H1 (cell line): ENCODE results near the gene CUEDC1. TPM values are rescaled to one million over a fixed set of nuclear protein-coding genes. Genes with fewer than 3 reads are reported as not detected.
A peak's percentile ranks its signal among the peaks of the same experiment; 100 is the strongest.

Experiments used
- CTCF ChIA-PET: fragments of 300-600 bp; sonication (Branson Sonifier 250); formaldehyde crosslinking; loops from one replicate; lab custom pipeline; 2021; ENCODE audit not compliant: partially characterized antibody; lab: Charles Lee
- POLR2A ChIA-PET: fragments of 300-600 bp; sonication (Branson Sonifier 250); formaldehyde crosslinking; loops from one replicate; lab custom pipeline; 2021; ENCODE audit warnings: inconsistent platforms; ENCODE audit not compliant: partially characterized antibody; lab: Charles Lee
- DNase-seq, 2 experiments: peaks; one replicate each; pipeline versions ENCODE4 v3.0.0 to v3.0.0-alpha.2; 2010 to 2022; ENCODE audit warnings: low spot score in 2 of 2, low read depth in 1 of 2, mixed read lengths in 1 of 2
- FAIRE-seq: peaks from 2 replicates; lab custom pipeline; 2011; peaks lifted over from hg19 to GRCh38; lab: Jason Lieb, UNC
- H2AFZ ChIP-seq: 2 replicates; pipeline ENCODE4 v1.8.1; 2012; ENCODE audit warnings: low read length, inconsistent platforms
- H2AK5ac ChIP-seq: 2 replicates; pipeline ENCODE4 v1.6.1; 2013; ENCODE audit warnings: low read depth, low read length
- H2BK120ac ChIP-seq: replicated peaks from 2 replicates; pipeline ENCODE3; 2013; ENCODE audit warnings: low read depth, low read length, inconsistent platforms
- H2BK12ac ChIP-seq: 2 replicates; pipeline ENCODE4 v1.6.1; 2013; ENCODE audit warnings: low read depth, low read length
- H2BK15ac ChIP-seq: 2 replicates; pipeline ENCODE4 v1.6.1; 2013; ENCODE audit warnings: low read length
- H2BK20ac ChIP-seq: 2 replicates; pipeline ENCODE4 v1.6.1; 2013; ENCODE audit warnings: low read length
- H2BK5ac ChIP-seq: 2 replicates; pipeline ENCODE4 v1.6.1; 2013; ENCODE audit warnings: low read depth, low read length
- H3K14ac ChIP-seq: 2 replicates; pipeline ENCODE4 v1.6.1; 2013; ENCODE audit warnings: inconsistent platforms; ENCODE audit not compliant: insufficient read length
- H3K18ac ChIP-seq: 2 replicates; pipeline ENCODE4 v1.6.1; 2013; ENCODE audit warnings: low read length; ENCODE audit errors: extremely low read depth
- H3K23ac ChIP-seq: 2 replicates; pipeline ENCODE4 v1.6.1; 2013; ENCODE audit warnings: inconsistent platforms; ENCODE audit not compliant: insufficient read length
- H3K23me2 ChIP-seq: 2 replicates; pipeline ENCODE4 v1.6.1; 2013; ENCODE audit warnings: low read depth, low read length
- H3K27ac ChIP-seq: 2 replicates; pipeline ENCODE4 v1.6.1; 2011; ENCODE audit warnings: low read depth, low read length, inconsistent platforms
- H3K27me3 ChIP-seq, 4 experiments: replicated peaks in 1 of 4; 1 replicate in 1 of 4; 2 replicates in 3 of 4; pipeline versions ENCODE4 v1.6.1 to v1.8.1; 2011 to 2013; ENCODE audit warnings: low read length in 3 of 4, mild to moderate bottlenecking in 3 of 4, inconsistent platforms in 2 of 4, mixed read lengths in 2 of 4, moderate library complexity in 1 of 4; ENCODE audit not compliant: control insufficient read depth in 3 of 4, insufficient read depth in 3 of 4; ENCODE audit errors: extremely low read depth in 1 of 4
- H3K36me3 ChIP-seq, 4 experiments: 2 replicates each; pipeline versions ENCODE4 v1.6.1 to v1.8.1; 2011 to 2013; ENCODE audit warnings: mild to moderate bottlenecking in 4 of 4, low read length in 3 of 4, moderate library complexity in 2 of 4, control low read depth in 1 of 4, inconsistent platforms in 1 of 4; ENCODE audit not compliant: insufficient read depth in 4 of 4, control insufficient read depth in 2 of 4
- H3K4ac ChIP-seq: replicated peaks from 2 replicates; pipeline ENCODE3; 2013; ENCODE audit warnings: low read length, low read depth, mixed read lengths, inconsistent platforms; ENCODE audit not compliant: insufficient read length
- H3K4me1 ChIP-seq, 4 experiments: replicated peaks in 1 of 4; 1 replicate in 1 of 4; 2 replicates in 3 of 4; pipeline versions ENCODE4 v1.6.1 to v1.8.1; 2011 to 2013; ENCODE audit warnings: low read length in 3 of 4, inconsistent platforms in 2 of 4, mixed read lengths in 1 of 4; ENCODE audit not compliant: insufficient read depth in 4 of 4, control insufficient read depth in 3 of 4
- H3K4me2 ChIP-seq, 2 experiments: 2 replicates each; pipeline versions ENCODE4 v1.6.1 to v1.8.1; 2011 to 2013; ENCODE audit warnings: low read depth in 2 of 2, low read length in 2 of 2, control low read depth in 1 of 2, inconsistent platforms in 1 of 2, mild to moderate bottlenecking in 1 of 2; ENCODE audit not compliant: insufficient read depth in 1 of 2
- H3K4me3 ChIP-seq, 4 experiments: fragments of 200-600, 300-600 bp in 1 of 4; sonication (generic), shearing (Covaris generic), sonication (Bioruptor Twin) in 1 of 4; 2 replicates each; pipeline versions ENCODE4 v1.5.1 to v1.8.1; 2011 to 2016; ENCODE audit warnings: low read length in 4 of 4, low read depth in 3 of 4, control low read depth in 2 of 4, inconsistent platforms in 2 of 4, mild to moderate bottlenecking in 2 of 4, mixed read lengths in 1 of 4, moderate library complexity in 1 of 4; ENCODE audit not compliant: insufficient read depth in 2 of 4; ENCODE audit errors: extremely low read depth in 1 of 4
- H3K56ac ChIP-seq: replicated peaks from 2 replicates; pipeline ENCODE3; 2013; ENCODE audit warnings: low read depth, mild to moderate bottlenecking, mixed read lengths, low read length, inconsistent platforms; ENCODE audit not compliant: insufficient read length
- H3K79me1 ChIP-seq: 2 replicates; pipeline ENCODE4 v1.6.1; 2013; ENCODE audit warnings: low read depth, low read length, control low read depth
- H3K79me2 ChIP-seq, 2 experiments: 2 replicates each; pipeline versions ENCODE4 v1.6.1 to v1.8.1; 2012 to 2013; ENCODE audit warnings: low read length in 2 of 2, mild to moderate bottlenecking in 2 of 2, inconsistent platforms in 1 of 2; ENCODE audit not compliant: insufficient read depth in 2 of 2, control insufficient read depth in 1 of 2
- H3K9ac ChIP-seq, 4 experiments: replicated peaks in 1 of 4; 1 replicate in 1 of 4; 2 replicates in 3 of 4; pipeline versions ENCODE4 v1.6.1 to v1.8.1; 2011 to 2013; ENCODE audit warnings: low read depth in 3 of 4, low read length in 3 of 4, control low read depth in 2 of 4, mild to moderate bottlenecking in 2 of 4, moderate library complexity in 2 of 4, inconsistent platforms in 1 of 4; ENCODE audit errors: extremely low read depth in 1 of 4
- H3K9me3 ChIP-seq, 2 experiments: 2 replicates each; pipeline versions ENCODE4 v1.6.1 to v1.8.1; 2012 to 2013; ENCODE audit warnings: mild to moderate bottlenecking in 2 of 2, moderate library complexity in 2 of 2, control low read depth in 1 of 2, inconsistent platforms in 1 of 2, low read depth in 1 of 2, low read length in 1 of 2, mixed read lengths in 1 of 2; ENCODE audit not compliant: insufficient read depth in 2 of 2
- H4K20me1 ChIP-seq, 2 experiments: replicated peaks in 1 of 2; 2 replicates each; pipeline versions ENCODE3 to v1.8.1; 2011 to 2013; ENCODE audit warnings: inconsistent platforms in 2 of 2, low read length in 2 of 2, mild to moderate bottlenecking in 1 of 2; ENCODE audit not compliant: insufficient read depth in 2 of 2, control insufficient read depth in 1 of 2
- H4K5ac ChIP-seq: 2 replicates; pipeline ENCODE4 v1.6.1; 2013; ENCODE audit warnings: low read length, low read depth, mixed read lengths, inconsistent platforms; ENCODE audit not compliant: insufficient read length
- H4K8ac ChIP-seq: 2 replicates; pipeline ENCODE4 v1.8.0; 2013; ENCODE audit warnings: mild to moderate bottlenecking, moderate library complexity, low read length, inconsistent platforms; ENCODE audit not compliant: insufficient read depth; ENCODE audit errors: extremely low read depth
- H4K91ac ChIP-seq: replicated peaks from 2 replicates; pipeline ENCODE3; 2013; ENCODE audit warnings: low read length, mixed read lengths, inconsistent platforms; ENCODE audit not compliant: insufficient read length
- BACH1 ChIP-seq: IDR thresholded peaks from 2 replicates; pipeline ENCODE4 v1.6.1; 2012; ENCODE audit warnings: low read length, improper control_type of control experiment
- KDM1A ChIP-seq: fragments of 200-600, 300-600 bp; sonication (generic); IDR thresholded peaks from 2 replicates; pipeline ENCODE4 v1.7.1; 2016; ENCODE audit warnings: mild to moderate bottlenecking, low read length, borderline replicate concordance
- POLR2A ChIP-seq, 2 experiments: IDR thresholded peaks; 1 replicate in 1 of 2; 2 replicates in 1 of 2; pipeline ENCODE4 v1.6.1; 2011; ENCODE audit warnings: low read depth in 2 of 2, low read length in 2 of 2, mild to moderate bottlenecking in 2 of 2; ENCODE audit errors: control extremely low read depth in 1 of 2
- SP1 ChIP-seq: IDR thresholded peaks from 2 replicates; pipeline ENCODE4 v1.6.1; 2011; ENCODE audit warnings: low read depth, low read length
- TCF12 ChIP-seq: IDR thresholded peaks from 2 replicates; pipeline ENCODE4 v1.6.1; 2011; ENCODE audit warnings: low read depth, mild to moderate bottlenecking, low read length
- WGBS, 2 experiments: shearing (Covaris generic) in 1 of 2; methylation state at CpG; one replicate each; pipeline versions ENCODE4 v1.1.6 to v1.1.7; 2013 to 2015; ENCODE audit warnings: low lambda C conversion rate in 2 of 2, mixed read lengths in 2 of 2, inconsistent platforms in 1 of 2, low coverage in 1 of 2, missing lambda C conversion rate in 1 of 2; ENCODE audit not compliant: insufficient replicate concordance in 2 of 2, insufficient coverage in 1 of 2, insufficient read length in 1 of 2; ENCODE audit errors: extremely low coverage in 1 of 2, missing lambda C conversion rate in 1 of 2; 5-methylcytosine and 5-hydroxymethylcytosine counted together
- polyA plus RNA-seq, 7 experiments: library from polyadenylated mRNA; depleted of rRNA in 3 of 7; stranded (reverse) in 5 of 7; unstranded in 2 of 7; fragments of >200 nt in 5 of 7; fragments of 200-250 nt in 2 of 7; gene quantifications; 1 replicate in 5 of 7; 2 replicates in 1 of 7; 4 replicates in 1 of 7; pipeline versions ENCODE4 v1.2.1 to v1.2.3, GENCODE V29; 2011 to 2013; ENCODE audit warnings: missing spikeins in 2 of 7, mixed read lengths in 2 of 7
- total RNA-seq: library from RNA; stranded (reverse); fragmentation: NEBNext Ultra II Directional; extraction: Animal tissue kit (Norgen Biotek cat#: 25700); gene quantifications from 2 replicates; pipeline ENCODE4 v1.2.1, GENCODE V29; 2021
- TF ChIP-seq, protein P1 (sequence below): IDR thresholded peaks from 2 replicates; pipeline ENCODE4 v1.6.1; 2011; ENCODE audit warnings: low read depth, mild to moderate bottlenecking, low read length; ENCODE audit not compliant: insufficient read depth

The CUEDC1 gene
- total and polyA plus RNA-seq, 2 of the 8 experiments (the other 6 are each of a cell fraction or from before 2014, with no cell fraction given) = 4.0 to 10.7 TPM

GRCh38 chr17:57926723-57927047, 28.5 kb downstream of the CUEDC1 start:
- WGBS, 2 experiments = 61% methylated on average over 7 of the region's 7 CpGs; no CpG with 5 or more reads in 1 of the 2 experiments
- no peak for DNase-seq
- Histone ChIP-seq H3K56ac (no peak overlapping the region), H3K4ac (no peak overlapping the region), H2BK12ac (no peak overlapping the region), H3K79me2 (no peaks in the 10 kb centered on the region), H4K20me1 (no peaks in the 10 kb centered on the region), H3K9me3 (no peaks in the 10 kb centered on the region), H2AK5ac (no peak overlapping the region), H3K23ac (no peak overlapping the region), H3K79me1 (0 out of 2 replicates have a peak, but pooled peaks cover 2% of the 10 kb centered on the region), H3K4me1 (peaks cover 2 to 9% (median 6%) of the 10 kb centered on the region in 4 experiments), H4K91ac (no peak overlapping the region), H2BK5ac (no peak overlapping the region), H2BK15ac (no peak overlapping the region), H2AFZ (no peak overlapping the region), H2BK20ac (no peak overlapping the region), H4K5ac (no peak overlapping the region), H3K9ac (no peak overlapping the region), H3K14ac (no peak overlapping the region), H3K4me3 (no peak overlapping the region), H2BK120ac (no peak overlapping the region), H4K8ac (no peak overlapping the region), H3K36me3 (no peaks in the 10 kb centered on the region)
- ChIA-PET CTCF (interaction anchor here (0.8 to 2.7 kb wide), 6 partner anchors 9 to 93 kb away, joined by 3 to 9 read pairs (median 5); partner anchors contain the start of gene CUEDC1), POLR2A (interaction anchor here (0.8 to 1.8 kb wide), 9 partner anchors 11 to 705 kb away, joined by 3 to 5 read pairs (median 3); partner anchors contain the start of gene DYNLL2)
- TF ChIP-seq BACH1 = no peak
- TF ChIP-seq KDM1A = peak; percentile 74; the same call in 1 of the 2 replicates
- TF ChIP-seq TCF12 = peak; percentile 74
- TF ChIP-seq SP1 = 0 out of 2 replicates have a peak, but pooled peaks have one; percentile 29
- TF ChIP-seq, protein P1, sequence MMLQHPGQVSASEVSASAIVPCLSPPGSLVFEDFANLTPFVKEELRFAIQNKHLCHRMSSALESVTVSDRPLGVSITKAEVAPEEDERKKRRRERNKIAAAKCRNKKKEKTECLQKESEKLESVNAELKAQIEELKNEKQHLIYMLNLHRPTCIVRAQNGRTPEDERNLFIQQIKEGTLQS = no peak
- TF ChIP-seq POLR2A (IDR thresholded peaks at IDR 0.05; ENCODE audit: control extremely low read depth in 1 of 2, low read depth in 2 of 2, low read length in 2 of 2) = no peak
- TF ChIP-seq, all 59 proteins: peak for 3
- Histone ChIP-seq H3K27me3 (no peaks in the 10 kb centered on the region; a peak in 1 of 7 replicates), H3K18ac (no peak overlapping the region; the same call in 1 of the 2 replicates), H3K27ac (no peak overlapping the region), H3K23me2 (no peaks in the 10 kb centered on the region), H3K4me2 (0 out of 4 replicates have a peak overlapping the region, but pooled peaks of 1 of the 2 experiments have one; percentile 4)
- FAIRE-seq = no peak
